GM12878 (cell line): Measurements from ENCODE around the gene BMP7. TPM values are rescaled to one million over a fixed set of nuclear protein-coding genes. Genes with fewer than 3 reads are reported as not detected.

Experiments
- ATAC-seq: fragments of 200-7000 bp; cut with Tn5 transposase; 3 replicates; pipeline ENCODE4 v1.9.1; 2020; ENCODE audit warnings: mild to moderate bottlenecking, moderate library complexity
- BruUV-seq: library from RNA; stranded (reverse); fragments of 400-500 nt; replicated peaks from 2 replicates; lab custom pipeline; 2021; lab: Mats Ljungman, UMichigan
- CTCF ChIA-PET: fragments of 300-600 bp; sonication (Branson Sonifier 250); formaldehyde crosslinking; extraction: SDS; loops from one replicate; lab custom pipeline; 2021; ENCODE audit warnings: inconsistent platforms; lab: Yijun Ruan, JAX
- POLR2A ChIA-PET: fragments of 350-600 bp; formaldehyde crosslinking; extraction: SDS; loops from one replicate; lab custom pipeline; 2021; ENCODE audit warnings: inconsistent platforms; lab: Charles Lee
- RAD21 ChIA-PET: fragments of 300-600 bp; sonication (Branson Sonifier 250); formaldehyde crosslinking; loops from one replicate; lab custom pipeline; 2023; ENCODE audit warnings: antibody characterized with exemption; ENCODE audit not compliant: unreplicated experiment; lab: Charles Lee
- SMC1A ChIA-PET: fragments of 300-600 bp; sonication (Branson Sonifier 250); formaldehyde crosslinking; loops from one replicate; lab custom pipeline; 2023; ENCODE audit not compliant: unreplicated experiment, uncharacterized antibody; lab: Charles Lee
- DNase-seq: peaks from one replicate; pipeline ENCODE4 v3.0.0-alpha.2; 2011; ENCODE audit warnings: low read depth, low spot score
- FAIRE-seq: peaks from 3 replicates; lab custom pipeline; 2011; peaks lifted over from hg19 to GRCh38; lab: Jason Lieb, UNC
- H2AFZ ChIP-seq: 2 replicates; pipeline ENCODE4 v1.6.0; 2011; ENCODE audit warnings: low read depth, low read length, control low read depth; ENCODE audit not compliant: control insufficient read depth
- H3K27ac ChIP-seq: 2 replicates; pipeline ENCODE4 v1.5.1; 2011; ENCODE audit warnings: control low read depth; ENCODE audit not compliant: control insufficient read depth, insufficient read depth
- H3K27me3 ChIP-seq, 2 experiments: replicated peaks in 1 of 2; 2 replicates each; pipeline versions ENCODE4 v1.6.0 to v1.6.1; 2011; ENCODE audit warnings: low read length in 1 of 2; ENCODE audit not compliant: control insufficient read depth in 2 of 2, insufficient read depth in 2 of 2
- H3K36me3 ChIP-seq, 2 experiments: 2 replicates each; pipeline ENCODE4 v1.5.1; 2011; ENCODE audit warnings: low read length in 1 of 2; ENCODE audit not compliant: control insufficient read depth in 2 of 2, insufficient read depth in 2 of 2
- H3K4me1 ChIP-seq: 2 replicates; pipeline ENCODE4 v1.6.1; 2011; ENCODE audit warnings: mild to moderate bottlenecking, low read length, moderate library complexity, mixed read lengths; ENCODE audit not compliant: control insufficient read depth, insufficient read depth
- H3K4me2 ChIP-seq: 2 replicates; pipeline ENCODE4 v1.6.0; 2011; ENCODE audit warnings: control low read depth; ENCODE audit not compliant: control insufficient read depth, insufficient read depth
- H3K4me3 ChIP-seq: fragments of 200-600 bp; sonication (generic); 2 replicates; pipeline ENCODE4 v1.5.1; 2016
- H3K79me2 ChIP-seq: 2 replicates; pipeline ENCODE4 v1.6.0; 2011; ENCODE audit warnings: low read length; ENCODE audit not compliant: control insufficient read depth, insufficient read depth
- H3K9ac ChIP-seq: 2 replicates; pipeline ENCODE4 v1.8.0; 2011; ENCODE audit warnings: low read length, control low read depth, mixed read lengths; ENCODE audit not compliant: control insufficient read depth, insufficient read depth
- H3K9me3 ChIP-seq: replicated peaks from 3 replicates; pipeline ENCODE4 v1.5.1; 2011; ENCODE audit warnings: mild to moderate bottlenecking, low read length; ENCODE audit not compliant: control insufficient read depth, insufficient read depth
- H4K20me1 ChIP-seq: 2 replicates; pipeline ENCODE4 v1.6.0; 2011; ENCODE audit not compliant: control insufficient read depth, insufficient read depth
- BACH1 ChIP-seq: fragments of 450-650 bp; IDR thresholded peaks from 2 replicates; pipeline ENCODE4 v1.6.1; 2017; ENCODE audit warnings: mild to moderate bottlenecking, borderline replicate concordance
- EP300 ChIP-seq, 2 experiments: fragments of 150-350 bp in 1 of 2; IDR thresholded peaks; 2 replicates each; pipeline ENCODE4 v1.6.1; 2011 to 2012; ENCODE audit warnings: low read depth in 2 of 2, low read length in 2 of 2, borderline replicate concordance in 1 of 2, improper control_type of control experiment in 1 of 2, inconsistent platforms in 1 of 2; ENCODE audit not compliant: control insufficient read depth in 1 of 2
- SPI1 ChIP-seq: IDR thresholded peaks from 2 replicates; pipeline ENCODE4 v1.6.1; 2011; ENCODE audit warnings: low read depth, mild to moderate bottlenecking, low read length, moderate library complexity, borderline replicate concordance; ENCODE audit not compliant: insufficient read depth
- ZBED1 ChIP-seq: IDR thresholded peaks from 2 replicates; pipeline ENCODE4 v1.6.1; 2016; ENCODE audit warnings: borderline replicate concordance
- WGBS: methylation state at CpG from one replicate; pipeline ENCODE4 v1.1.6; 2016; ENCODE audit warnings: low lambda C conversion rate; ENCODE audit not compliant: insufficient replicate concordance, insufficient coverage; ENCODE audit errors: missing lambda C conversion rate; 5-methylcytosine and 5-hydroxymethylcytosine counted together
- in situ Hi-C: fragments of 300-500 bp; cut with MboI; formaldehyde crosslinking; loops from 9 replicates; pipeline ENCODE4 v1.14.3; 2018; ENCODE audit warnings: mixed read lengths
- intact Hi-C: fragments of 100-400 bp; cut with micrococcal nuclease; formaldehyde crosslinking; loops from one replicate; pipeline ENCODE4 v1.14.2; 2022; ENCODE audit not compliant: unreplicated experiment
- polyA plus RNA-seq, 11 experiments: library from polyadenylated mRNA; depleted of rRNA in 4 of 11; unstranded in 6 of 11; stranded (reverse) in 5 of 11; fragments of >200 nt; fragmentation: Nextera tagmentation in 4 of 11; fragmentation: Illumina TruSeq in 1 of 11; extraction: Ambion mirVana in 4 of 11; extraction: Trizol in 1 of 11; gene quantifications; 1 replicate in 1 of 11; 2 replicates in 10 of 11; pipeline versions ENCODE4 v1.2.1 to v1.2.3, GENCODE V29; 2011 to 2016; ENCODE audit warnings: inconsistent platforms in 2 of 11, missing spikeins in 2 of 11, low read depth in 1 of 11
- total RNA-seq, 4 experiments: library from RNA; depleted of rRNA in 3 of 4; stranded (reverse); fragments of >200 nt in 3 of 4; fragmentation: Illumina TruSeq in 1 of 4; extraction: Trizol in 1 of 4; gene quantifications; 2 replicates each; pipeline versions ENCODE4 v1.2.1 to v1.2.3, GENCODE V29; 2013 to 2021
- TF ChIP-seq, protein P1 (sequence below): fragments of 450-650 bp; conservative IDR thresholded peaks from 2 replicates; pipeline ENCODE4 v1.6.1; 2017; ENCODE audit warnings: mild to moderate bottlenecking, moderate library complexity

The BMP7 gene
- total and polyA plus RNA-seq, 10 of the 15 experiments (the other 5 are each of a cell fraction or from before 2014, with no cell fraction given), result 0.18 to 0.51 (median 0.28) TPM; not detected in 7

- ChIA-PET SMC1A (no interaction called here), RAD21 (no interaction called here), CTCF (no interaction called here), POLR2A (no interaction called here)
- H3K27ac ChIP-seq, result no peak overlapping the region
- H3K4me3 ChIP-seq, result no peak overlapping the region
- H4K20me1 ChIP-seq, result no peaks in the 10 kb centered on the region
- no peak overlapping the region for H3K9ac ChIP-seq
- no peak for DNase-seq
- H3K4me2 ChIP-seq, result no peak overlapping the region
- H2AFZ ChIP-seq, result no peak overlapping the region
- H3K4me1 ChIP-seq, result no peaks in the 10 kb centered on the region
- intact Hi-C loops (no loop called here), in situ Hi-C loops (no loop called here)
- ATAC-seq, result no peak
- peaks cover 0 to 5% of the 10 kb centered on the region in 2 experiments; a peak in 2 of 4 replicates for H3K27me3 ChIP-seq
- WGBS, result 48% methylated on average over 3 of the region's 3 CpGs
- TF ChIP-seq BACH1 (no peak), ZBED1 (no peak), EP300 (IDR thresholded peaks at IDR 0.05; ENCODE audit: borderline replicate concordance in 1 of 2, control insufficient read depth in 1 of 2, low read depth in 2 of 2, low read length in 2 of 2) (no peak), SPI1 (no peak)
- TF ChIP-seq, protein P1, sequence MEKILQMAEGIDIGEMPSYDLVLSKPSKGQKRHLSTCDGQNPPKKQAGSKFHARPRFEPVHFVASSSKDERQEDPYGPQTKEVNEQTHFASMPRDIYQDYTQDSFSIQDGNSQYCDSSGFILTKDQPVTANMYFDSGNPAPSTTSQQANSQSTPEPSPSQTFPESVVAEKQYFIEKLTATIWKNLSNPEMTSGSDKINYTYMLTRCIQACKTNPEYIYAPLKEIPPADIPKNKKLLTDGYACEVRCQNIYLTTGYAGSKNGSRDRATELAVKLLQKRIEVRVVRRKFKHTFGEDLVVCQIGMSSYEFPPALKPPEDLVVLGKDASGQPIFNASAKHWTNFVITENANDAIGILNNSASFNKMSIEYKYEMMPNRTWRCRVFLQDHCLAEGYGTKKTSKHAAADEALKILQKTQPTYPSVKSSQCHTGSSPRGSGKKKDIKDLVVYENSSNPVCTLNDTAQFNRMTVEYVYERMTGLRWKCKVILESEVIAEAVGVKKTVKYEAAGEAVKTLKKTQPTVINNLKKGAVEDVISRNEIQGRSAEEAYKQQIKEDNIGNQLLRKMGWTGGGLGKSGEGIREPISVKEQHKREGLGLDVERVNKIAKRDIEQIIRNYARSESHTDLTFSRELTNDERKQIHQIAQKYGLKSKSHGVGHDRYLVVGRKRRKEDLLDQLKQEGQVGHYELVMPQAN, result no peak
- BruUV-seq, result no TSS peak
- no peak for FAIRE-seq
- H3K79me2 ChIP-seq, result no peaks in the 10 kb centered on the region
- H3K9me3 ChIP-seq, result no peaks in the 10 kb centered on the region
- H3K36me3 ChIP-seq, result no peaks in the 10 kb centered on the region
Measured at GRCh38 chr20:57237585-57237953, 28.9 kb downstream of the BMP7 start.
